PC-9 (cell line): Measurements from ENCODE around the gene C5.

Experiments
- CTCF ChIP-seq: fragments of 200-600 bp; sonication (generic); conservative IDR thresholded peaks from 2 replicates; pipeline ENCODE4 v1.6.1; 2017; ENCODE audit warnings: mixed run types, antibody characterized with exemption, mild to moderate bottlenecking, moderate library complexity
- EZH2 ChIP-seq: fragments of 200-600 bp; sonication (generic); IDR thresholded peaks from 2 replicates; pipeline ENCODE4 v1.8.0; 2017; ENCODE audit warnings: antibody characterized with exemption, low read depth

DNA sequence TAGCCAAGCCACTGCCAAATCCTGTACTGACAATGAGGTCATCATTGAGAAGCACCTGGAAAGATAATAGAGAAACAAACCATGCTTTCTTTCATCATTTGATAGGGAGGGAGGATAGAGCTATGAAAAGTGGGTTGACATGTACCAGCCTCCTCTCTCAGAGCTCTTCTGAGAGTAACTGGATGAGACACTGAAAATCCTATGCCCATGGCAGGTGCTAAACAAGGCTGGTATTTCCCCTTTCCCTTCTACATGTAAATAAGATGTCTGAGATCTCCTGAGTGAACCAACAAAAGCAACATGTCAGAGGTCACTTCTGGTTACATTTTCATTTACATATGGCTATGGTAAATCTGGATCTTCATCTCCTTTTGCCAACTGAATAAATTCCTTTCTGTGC, 78.1 kb downstream of the C5 start:
- TF ChIP-seq CTCF: no peak
- TF ChIP-seq EZH2: no peak
